H9 (cell line): ENCODE measurements around the gene F8. TPM values are rescaled to one million over a fixed set of nuclear protein-coding genes. Genes with fewer than 3 reads are reported as not detected.

ENCODE experiments used
- DNase-seq: peaks from one replicate; pipeline ENCODE4 v3.0.0-alpha.2; 2017
- H2AFZ ChIP-seq: one replicate; pipeline ENCODE4 v1.6.1; 2013; ENCODE audit warnings: mild to moderate bottlenecking, low read length, control low read depth, moderate library complexity
- H2AK5ac ChIP-seq: 2 replicates; pipeline ENCODE4 v1.6.1; 2013; ENCODE audit warnings: low read length, control low read depth, mixed read lengths; ENCODE audit not compliant: insufficient read length
- H2BK120ac ChIP-seq: one replicate; pipeline ENCODE4 v1.6.1; 2013; ENCODE audit warnings: low read depth, mild to moderate bottlenecking, low read length, control low read depth, inconsistent platforms; ENCODE audit not compliant: poor library complexity, severe bottlenecking
- H2BK12ac ChIP-seq: 2 replicates; pipeline ENCODE4 v1.6.1; 2013; ENCODE audit warnings: low read length, control low read depth, mixed read lengths, low read depth; ENCODE audit not compliant: insufficient read length
- H2BK15ac ChIP-seq: 2 replicates; pipeline ENCODE4 v1.6.1; 2013; ENCODE audit warnings: low read depth, low read length, control low read depth
- H2BK20ac ChIP-seq: one replicate; pipeline ENCODE4 v1.6.1; 2013; ENCODE audit warnings: low read depth, mild to moderate bottlenecking, low read length, control low read depth, inconsistent platforms; ENCODE audit not compliant: poor library complexity, severe bottlenecking
- H2BK5ac ChIP-seq: 2 replicates; pipeline ENCODE4 v1.6.1; 2013; ENCODE audit warnings: low read length, control low read depth, mixed read lengths; ENCODE audit not compliant: insufficient read length
- H3K14ac ChIP-seq: 2 replicates; pipeline ENCODE4 v1.6.1; 2013; ENCODE audit warnings: low read length, control low read depth; ENCODE audit not compliant: insufficient read depth
- H3K18ac ChIP-seq: 2 replicates; pipeline ENCODE4 v1.6.1; 2013; ENCODE audit warnings: low read depth, mild to moderate bottlenecking, mixed read lengths, low read length, control low read depth; ENCODE audit not compliant: insufficient read length
- H3K23ac ChIP-seq: 2 replicates; pipeline ENCODE4 v1.6.1; 2013; ENCODE audit warnings: low read length, control low read depth, mixed read lengths, low read depth; ENCODE audit not compliant: insufficient read length
- H3K23me2 ChIP-seq: 2 replicates; pipeline ENCODE4 v1.6.1; 2013; ENCODE audit warnings: low read depth, mild to moderate bottlenecking, mixed read lengths, low read length, control low read depth; ENCODE audit not compliant: insufficient read length, poor library complexity, severe bottlenecking
- H3K27ac ChIP-seq: 2 replicates; pipeline ENCODE4 v1.5.1; 2013; ENCODE audit warnings: low read length, control low read depth, mixed read lengths, low read depth; ENCODE audit not compliant: insufficient read length
- H3K27me3 ChIP-seq: 2 replicates; pipeline ENCODE4 v1.6.1; 2013; ENCODE audit warnings: low read length, control low read depth, inconsistent platforms; ENCODE audit not compliant: insufficient read depth
- H3K4ac ChIP-seq: 2 replicates; pipeline ENCODE4 v1.6.1; 2013; ENCODE audit warnings: low read depth, mild to moderate bottlenecking, control low read depth, inconsistent platforms, low read length, moderate library complexity
- H3K4me1 ChIP-seq: 2 replicates; pipeline ENCODE4 v1.6.1; 2013; ENCODE audit warnings: low read length, control low read depth, inconsistent platforms; ENCODE audit not compliant: insufficient read depth
- H3K4me2 ChIP-seq: 2 replicates; pipeline ENCODE4 v1.6.1; 2013; ENCODE audit warnings: low read length, control low read depth, mixed read lengths; ENCODE audit not compliant: insufficient read length, insufficient read depth
- H3K56ac ChIP-seq: 2 replicates; pipeline ENCODE4 v1.6.1; 2013; ENCODE audit warnings: low read depth, mild to moderate bottlenecking, mixed read lengths, low read length, control low read depth; ENCODE audit not compliant: insufficient read length
- H3K79me1 ChIP-seq: 2 replicates; pipeline ENCODE4 v1.6.1; 2013; ENCODE audit warnings: low read depth, mild to moderate bottlenecking, moderate library complexity, low read length, control low read depth, inconsistent platforms; ENCODE audit not compliant: insufficient read depth, poor library complexity, severe bottlenecking
- H3K79me2 ChIP-seq: 2 replicates; pipeline ENCODE4 v1.6.1; 2013; ENCODE audit warnings: low read length, control low read depth, inconsistent platforms; ENCODE audit not compliant: insufficient read depth
- H3K9ac ChIP-seq: 2 replicates; pipeline ENCODE4 v1.6.1; 2013; ENCODE audit warnings: low read length, control low read depth, mixed read lengths; ENCODE audit not compliant: insufficient read length; ENCODE audit errors: extremely low read depth
- H3K9me3 ChIP-seq: one replicate; pipeline ENCODE4 v1.6.1; 2013; ENCODE audit warnings: low read depth, low read length, inconsistent platforms; ENCODE audit not compliant: control insufficient read depth
- H3T11ph ChIP-seq: one replicate; pipeline ENCODE4 v1.6.1; 2013; ENCODE audit warnings: mild to moderate bottlenecking, low read length, control low read depth, inconsistent platforms
- H4K20me1 ChIP-seq: one replicate; pipeline ENCODE4 v1.6.1; 2013; ENCODE audit not compliant: control insufficient read depth, insufficient read length, insufficient read depth
- H4K5ac ChIP-seq: 2 replicates; pipeline ENCODE4 v1.6.1; 2013; ENCODE audit warnings: low read depth, mild to moderate bottlenecking, mixed read lengths, low read length, control low read depth; ENCODE audit not compliant: insufficient read length
- H4K8ac ChIP-seq: replicated peaks from 2 replicates; pipeline ENCODE4 v1.6.1; 2013; ENCODE audit warnings: low read length, control low read depth, mixed read lengths, low read depth; ENCODE audit not compliant: insufficient read length
- H4K91ac ChIP-seq: 2 replicates; pipeline ENCODE4 v1.6.1; 2013; ENCODE audit warnings: low read depth, mild to moderate bottlenecking, moderate library complexity, mixed read lengths, low read length, control low read depth; ENCODE audit not compliant: insufficient read length
- H3K27ac Mint-ChIP-seq, 3 experiments: 2 replicates in 2 of 3; 3 replicates in 1 of 3; pipeline ENCODE4 v1.8.0; 2020 to 2021; ENCODE audit warnings: mixed read lengths in 3 of 3, mild to moderate bottlenecking in 1 of 3, moderate library complexity in 1 of 3
- H3K27me3 Mint-ChIP-seq: 2 replicates; pipeline ENCODE4 v1.8.0; 2021; ENCODE audit warnings: low read depth, mild to moderate bottlenecking, moderate library complexity, mixed read lengths
- H3K36me3 Mint-ChIP-seq, 3 experiments: 2 replicates in 2 of 3; 3 replicates in 1 of 3; pipeline ENCODE4 v1.8.0; 2020 to 2021; ENCODE audit warnings: low read depth in 3 of 3, mixed read lengths in 3 of 3; ENCODE audit not compliant: insufficient read depth in 1 of 3
- H3K4me1 Mint-ChIP-seq, 2 experiments: 2 replicates each; pipeline ENCODE4 v1.8.0; 2020; ENCODE audit warnings: mixed read lengths in 2 of 2
- H3K4me3 Mint-ChIP-seq, 2 experiments: 2 replicates in 1 of 2; 3 replicates in 1 of 2; pipeline ENCODE4 v1.8.0; 2020 to 2021; ENCODE audit warnings: mild to moderate bottlenecking in 2 of 2, mixed read lengths in 2 of 2, moderate library complexity in 1 of 2
- H3K9me3 Mint-ChIP-seq, 2 experiments: 2 replicates in 1 of 2; 3 replicates in 1 of 2; pipeline ENCODE4 v1.8.0; 2020; ENCODE audit warnings: mild to moderate bottlenecking in 2 of 2, mixed read lengths in 2 of 2, moderate library complexity in 1 of 2
- WGBS: extraction: QIAGEN DNeasy Blood & Tissue Kit; methylation state at CpG from one replicate; pipeline ENCODE4 v1.1.7; 2013; ENCODE audit warnings: missing lambda C conversion rate, low lambda C conversion rate, mixed read lengths; ENCODE audit not compliant: insufficient read length; ENCODE audit errors: extremely low coverage; 5-methylcytosine and 5-hydroxymethylcytosine counted together
- total RNA-seq: library from RNA; stranded (reverse); gene quantifications from 2 replicates; pipeline ENCODE4 v1.2.1, GENCODE V29; 2021
- TF ChIP-seq, protein P1 (sequence below): fragments of 200-600 bp; sonication (generic); conservative IDR thresholded peaks from 3 replicates; pipeline ENCODE4 v1.8.0; 2021; ENCODE audit warnings: antibody characterized with exemption, mild to moderate bottlenecking

The F8 gene
- total RNA-seq, 1 experiment from 2014 or later: 3.1 TPM

GRCh38 chrX:154813801-154814200 lies 208.7 kb downstream of the F8 start:
- Mint-ChIP-seq H3K36me3 (peaks cover 6 to 21% (median 14%) of the 10 kb centered on the region in 3 experiments), H3K27me3 (no peaks in the 10 kb centered on the region; the same call in 1 of the 2 replicates), H3K27ac (no peak overlapping the region), H3K4me3 (no peak overlapping the region), H3K4me1 (peaks cover 6 to 12% of the 10 kb centered on the region in 2 experiments), H3K9me3 (peaks cover 46 to 59% of the 10 kb centered on the region in 2 experiments)
- H2BK20ac ChIP-seq: no peak overlapping the region
- no peak overlapping the region for H4K5ac ChIP-seq
- H3K79me2 ChIP-seq: no peaks in the 10 kb centered on the region
- H4K91ac ChIP-seq: no peak overlapping the region
- peaks cover 6% of the 10 kb centered on the region for H3K9me3 ChIP-seq
- H3K18ac ChIP-seq: no peak overlapping the region
- no peaks in the 10 kb centered on the region for H3K79me1 ChIP-seq
- no peak overlapping the region for H3K4me2 ChIP-seq
- no peak overlapping the region for H3K4ac ChIP-seq
- no CpG with 5 or more reads among the region's 1 CpG for WGBS
- no peak overlapping the region for H3K14ac ChIP-seq
- no peak for DNase-seq
- no peaks in the 10 kb centered on the region for H3K23me2 ChIP-seq
- H4K8ac ChIP-seq: no peak overlapping the region
- no peaks in the 10 kb centered on the region for H4K20me1 ChIP-seq
- H3K9ac ChIP-seq: no peak overlapping the region
- H3T11ph ChIP-seq: no peak overlapping the region
- no peak overlapping the region for H2BK120ac ChIP-seq
- H2AK5ac ChIP-seq: no peak overlapping the region
- no peaks in the 10 kb centered on the region for H3K27me3 ChIP-seq
- H3K27ac ChIP-seq: no peak overlapping the region
- H2BK15ac ChIP-seq: no peak overlapping the region
- no peak overlapping the region for H2BK5ac ChIP-seq
- H3K56ac ChIP-seq: no peak overlapping the region
- TF ChIP-seq, protein P1, sequence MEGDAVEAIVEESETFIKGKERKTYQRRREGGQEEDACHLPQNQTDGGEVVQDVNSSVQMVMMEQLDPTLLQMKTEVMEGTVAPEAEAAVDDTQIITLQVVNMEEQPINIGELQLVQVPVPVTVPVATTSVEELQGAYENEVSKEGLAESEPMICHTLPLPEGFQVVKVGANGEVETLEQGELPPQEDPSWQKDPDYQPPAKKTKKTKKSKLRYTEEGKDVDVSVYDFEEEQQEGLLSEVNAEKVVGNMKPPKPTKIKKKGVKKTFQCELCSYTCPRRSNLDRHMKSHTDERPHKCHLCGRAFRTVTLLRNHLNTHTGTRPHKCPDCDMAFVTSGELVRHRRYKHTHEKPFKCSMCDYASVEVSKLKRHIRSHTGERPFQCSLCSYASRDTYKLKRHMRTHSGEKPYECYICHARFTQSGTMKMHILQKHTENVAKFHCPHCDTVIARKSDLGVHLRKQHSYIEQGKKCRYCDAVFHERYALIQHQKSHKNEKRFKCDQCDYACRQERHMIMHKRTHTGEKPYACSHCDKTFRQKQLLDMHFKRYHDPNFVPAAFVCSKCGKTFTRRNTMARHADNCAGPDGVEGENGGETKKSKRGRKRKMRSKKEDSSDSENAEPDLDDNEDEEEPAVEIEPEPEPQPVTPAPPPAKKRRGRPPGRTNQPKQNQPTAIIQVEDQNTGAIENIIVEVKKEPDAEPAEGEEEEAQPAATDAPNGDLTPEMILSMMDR: no peak
- H3K23ac ChIP-seq: no peak overlapping the region
- H2AFZ ChIP-seq: no peak overlapping the region
- H3K4me1 ChIP-seq: no peaks in the 10 kb centered on the region
- H2BK12ac ChIP-seq: no peak overlapping the region
